GM19240 (cell line): Measurements from ENCODE around the gene LDLRAD2.
"Not testable (repeated sequence)": the region's sequence is repeated elsewhere in the genome, so short reads cannot be mapped to it uniquely, and the experiment has no call there.

Experiments used
- DNase-seq: peaks from one replicate; pipeline ENCODE4 v3.0.0; 2011; ENCODE audit warnings: low spot score; ENCODE audit not compliant: insufficient read length

Gene LDLRAD2

GRCh38 chr1:21823980-21824702 lies 12.1 kb downstream of the LDLRAD2 start:
- DNase-seq = no peak

GRCh38 chr1:21824926-21825325 lies 12.9 kb downstream of the LDLRAD2 start:
- DNase-seq = no peak

- no peak for DNase-seq
Observed at GRCh38 chr1:21825393-21825792, 13.3 kb downstream of the LDLRAD2 start.

GRCh38 chr1:21826694-21827093 lies 14.6 kb downstream of the LDLRAD2 start:
- DNase-seq = not testable (repeated sequence)

GRCh38 chr1:21827141-21827679 lies 15.1 kb downstream of the LDLRAD2 start:
- DNase-seq = no peak

GRCh38 chr1:21828075-21828474 lies 16.0 kb downstream of the LDLRAD2 start:
- DNase-seq = no peak

GRCh38 chr1:21828506-21829210 lies 16.6 kb downstream of the LDLRAD2 start:
- DNase-seq = no peak

- no peak for DNase-seq
Observed at GRCh38 chr1:21829294-21829693, 17.2 kb downstream of the LDLRAD2 start.

- no peak for DNase-seq
Observed at GRCh38 chr1:21830792-21831453, 18.9 kb downstream of the LDLRAD2 start.

GRCh38 chr1:21831454-21831970 lies 19.4 kb downstream of the LDLRAD2 start:
- DNase-seq = no peak

- no peak for DNase-seq
Observed at GRCh38 chr1:21833392-21833976, 21.4 kb downstream of the LDLRAD2 start.

- no peak for DNase-seq
Observed at GRCh38 chr1:21834094-21834493, 22.0 kb downstream of the LDLRAD2 start.

GRCh38 chr1:21834666-21835065 lies 22.6 kb downstream of the LDLRAD2 start:
- DNase-seq = no peak

- no peak for DNase-seq
Observed at GRCh38 chr1:21836010-21836409, 23.9 kb downstream of the LDLRAD2 start.

- DNase-seq = no peak
Observed at GRCh38 chr1:21836729-21837128, 24.7 kb downstream of the LDLRAD2 start.

GRCh38 chr1:21837476-21837875 lies 25.4 kb downstream of the LDLRAD2 start:
- no peak for DNase-seq

- no peak for DNase-seq
Observed at GRCh38 chr1:21838359-21839157, 26.5 kb downstream of the LDLRAD2 start.

GRCh38 chr1:21839337-21840037 lies 27.4 kb downstream of the LDLRAD2 start:
- DNase-seq = no peak

GRCh38 chr1:21840981-21841380 lies 28.9 kb downstream of the LDLRAD2 start:
- no peak for DNase-seq

- no peak for DNase-seq
Observed at GRCh38 chr1:21841852-21842466, 29.9 kb downstream of the LDLRAD2 start.
